ENCODE results near the gene UCK2. TPM values are rescaled to one million over a fixed set of nuclear protein-coding genes. Genes with fewer than 3 reads are reported as not detected.

The UCK2 gene
- total and polyA plus RNA-seq, 2 of the 8 experiments (the other 6 are each of a cell fraction or from before 2014, with no cell fraction given) = 103 to 109 TPM

- TF ChIP-seq, protein P1, sequence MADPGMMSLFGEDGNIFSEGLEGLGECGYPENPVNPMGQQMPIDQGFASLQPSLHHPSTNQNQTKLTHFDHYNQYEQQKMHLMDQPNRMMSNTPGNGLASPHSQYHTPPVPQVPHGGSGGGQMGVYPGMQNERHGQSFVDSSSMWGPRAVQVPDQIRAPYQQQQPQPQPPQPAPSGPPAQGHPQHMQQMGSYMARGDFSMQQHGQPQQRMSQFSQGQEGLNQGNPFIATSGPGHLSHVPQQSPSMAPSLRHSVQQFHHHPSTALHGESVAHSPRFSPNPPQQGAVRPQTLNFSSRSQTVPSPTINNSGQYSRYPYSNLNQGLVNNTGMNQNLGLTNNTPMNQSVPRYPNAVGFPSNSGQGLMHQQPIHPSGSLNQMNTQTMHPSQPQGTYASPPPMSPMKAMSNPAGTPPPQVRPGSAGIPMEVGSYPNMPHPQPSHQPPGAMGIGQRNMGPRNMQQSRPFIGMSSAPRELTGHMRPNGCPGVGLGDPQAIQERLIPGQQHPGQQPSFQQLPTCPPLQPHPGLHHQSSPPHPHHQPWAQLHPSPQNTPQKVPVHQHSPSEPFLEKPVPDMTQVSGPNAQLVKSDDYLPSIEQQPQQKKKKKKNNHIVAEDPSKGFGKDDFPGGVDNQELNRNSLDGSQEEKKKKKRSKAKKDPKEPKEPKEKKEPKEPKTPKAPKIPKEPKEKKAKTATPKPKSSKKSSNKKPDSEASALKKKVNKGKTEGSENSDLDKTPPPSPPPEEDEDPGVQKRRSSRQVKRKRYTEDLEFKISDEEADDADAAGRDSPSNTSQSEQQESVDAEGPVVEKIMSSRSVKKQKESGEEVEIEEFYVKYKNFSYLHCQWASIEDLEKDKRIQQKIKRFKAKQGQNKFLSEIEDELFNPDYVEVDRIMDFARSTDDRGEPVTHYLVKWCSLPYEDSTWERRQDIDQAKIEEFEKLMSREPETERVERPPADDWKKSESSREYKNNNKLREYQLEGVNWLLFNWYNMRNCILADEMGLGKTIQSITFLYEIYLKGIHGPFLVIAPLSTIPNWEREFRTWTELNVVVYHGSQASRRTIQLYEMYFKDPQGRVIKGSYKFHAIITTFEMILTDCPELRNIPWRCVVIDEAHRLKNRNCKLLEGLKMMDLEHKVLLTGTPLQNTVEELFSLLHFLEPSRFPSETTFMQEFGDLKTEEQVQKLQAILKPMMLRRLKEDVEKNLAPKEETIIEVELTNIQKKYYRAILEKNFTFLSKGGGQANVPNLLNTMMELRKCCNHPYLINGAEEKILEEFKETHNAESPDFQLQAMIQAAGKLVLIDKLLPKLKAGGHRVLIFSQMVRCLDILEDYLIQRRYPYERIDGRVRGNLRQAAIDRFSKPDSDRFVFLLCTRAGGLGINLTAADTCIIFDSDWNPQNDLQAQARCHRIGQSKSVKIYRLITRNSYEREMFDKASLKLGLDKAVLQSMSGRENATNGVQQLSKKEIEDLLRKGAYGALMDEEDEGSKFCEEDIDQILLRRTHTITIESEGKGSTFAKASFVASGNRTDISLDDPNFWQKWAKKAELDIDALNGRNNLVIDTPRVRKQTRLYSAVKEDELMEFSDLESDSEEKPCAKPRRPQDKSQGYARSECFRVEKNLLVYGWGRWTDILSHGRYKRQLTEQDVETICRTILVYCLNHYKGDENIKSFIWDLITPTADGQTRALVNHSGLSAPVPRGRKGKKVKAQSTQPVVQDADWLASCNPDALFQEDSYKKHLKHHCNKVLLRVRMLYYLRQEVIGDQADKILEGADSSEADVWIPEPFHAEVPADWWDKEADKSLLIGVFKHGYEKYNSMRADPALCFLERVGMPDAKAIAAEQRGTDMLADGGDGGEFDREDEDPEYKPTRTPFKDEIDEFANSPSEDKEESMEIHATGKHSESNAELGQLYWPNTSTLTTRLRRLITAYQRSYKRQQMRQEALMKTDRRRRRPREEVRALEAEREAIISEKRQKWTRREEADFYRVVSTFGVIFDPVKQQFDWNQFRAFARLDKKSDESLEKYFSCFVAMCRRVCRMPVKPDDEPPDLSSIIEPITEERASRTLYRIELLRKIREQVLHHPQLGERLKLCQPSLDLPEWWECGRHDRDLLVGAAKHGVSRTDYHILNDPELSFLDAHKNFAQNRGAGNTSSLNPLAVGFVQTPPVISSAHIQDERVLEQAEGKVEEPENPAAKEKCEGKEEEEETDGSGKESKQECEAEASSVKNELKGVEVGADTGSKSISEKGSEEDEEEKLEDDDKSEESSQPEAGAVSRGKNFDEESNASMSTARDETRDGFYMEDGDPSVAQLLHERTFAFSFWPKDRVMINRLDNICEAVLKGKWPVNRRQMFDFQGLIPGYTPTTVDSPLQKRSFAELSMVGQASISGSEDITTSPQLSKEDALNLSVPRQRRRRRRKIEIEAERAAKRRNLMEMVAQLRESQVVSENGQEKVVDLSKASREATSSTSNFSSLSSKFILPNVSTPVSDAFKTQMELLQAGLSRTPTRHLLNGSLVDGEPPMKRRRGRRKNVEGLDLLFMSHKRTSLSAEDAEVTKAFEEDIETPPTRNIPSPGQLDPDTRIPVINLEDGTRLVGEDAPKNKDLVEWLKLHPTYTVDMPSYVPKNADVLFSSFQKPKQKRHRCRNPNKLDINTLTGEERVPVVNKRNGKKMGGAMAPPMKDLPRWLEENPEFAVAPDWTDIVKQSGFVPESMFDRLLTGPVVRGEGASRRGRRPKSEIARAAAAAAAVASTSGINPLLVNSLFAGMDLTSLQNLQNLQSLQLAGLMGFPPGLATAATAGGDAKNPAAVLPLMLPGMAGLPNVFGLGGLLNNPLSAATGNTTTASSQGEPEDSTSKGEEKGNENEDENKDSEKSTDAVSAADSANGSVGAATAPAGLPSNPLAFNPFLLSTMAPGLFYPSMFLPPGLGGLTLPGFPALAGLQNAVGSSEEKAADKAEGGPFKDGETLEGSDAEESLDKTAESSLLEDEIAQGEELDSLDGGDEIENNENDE (IDR thresholded peaks at IDR 0.05; ENCODE audit: insufficient replicate concordance, low read length) = no peak
- TF ChIP-seq SP1 (IDR thresholded peaks at IDR 0.05; ENCODE audit: low read depth, low read length) (no peak), RAD21 (IDR thresholded peaks at IDR 0.05 in 1 of 2, conservative IDR thresholded peaks at IDR 0.05 in 1 of 2; ENCODE audit: low read depth in 2 of 2, low read length in 2 of 2) (peak in 1 of 2 experiments; percentile 3; a peak in 1 of 4 replicates), CTBP2 (IDR thresholded peaks at IDR 0.05; ENCODE audit: borderline replicate concordance, insufficient read depth, insufficient read length, low read length) (no peak), RNF2 (IDR thresholded peaks at IDR 0.05; ENCODE audit: borderline replicate concordance, low read depth, low read length, missing control alignments, poor library complexity, severe bottlenecking) (no peak), TEAD4 (IDR thresholded peaks at IDR 0.05; ENCODE audit: low read depth, low read length) (no peak), SIN3A (conservative IDR thresholded peaks at IDR 0.05 in 1 of 2, IDR thresholded peaks at IDR 0.05 in 1 of 2; ENCODE audit: low read depth in 1 of 2, low read length in 2 of 2) (peak; percentile 71 to 80; a peak in 1 of 4 replicates), KDM4A (IDR thresholded peaks at IDR 0.05; ENCODE audit: low read depth, low read length, severe bottlenecking) (peak; percentile 47)
These were observed at the start of gene UCK2 (continued) for GRCh38 chr1:165827268-165828102.

Measured in H1 (cell line).